Measurements from ENCODE around the gene ESYT2. TPM values are rescaled to one million over a fixed set of nuclear protein-coding genes. Genes with fewer than 3 reads are reported as not detected.
A peak's percentile ranks its signal among the peaks of the same experiment; 100 is the strongest.

ESYT2 gene
- total RNA-seq, 1 experiment from 2014 or later = 162 TPM

GRCh38 chr7:158850545-158851102, 21.3 kb upstream of the ESYT2 start:
- H3K27me3 ChIP-seq (ENCODE audit: insufficient read depth, low read depth) = no peaks in the 10 kb centered on the region
- TF ChIP-seq EZH2 (IDR thresholded peaks at IDR 0.05; ENCODE audit: low read depth) = no peak
- TF ChIP-seq CTCF (conservative IDR thresholded peaks at IDR 0.05) = no peak
- intact Hi-C loops (cut with micrococcal nuclease; ENCODE audit: unreplicated experiment) = no loop called here
- H2AFZ ChIP-seq = no peak overlapping the region
- POLR2A ChIA-PET (ENCODE audit: unreplicated experiment) = no interaction called here
- H3F3A ChIP-seq (ENCODE audit: insufficient read depth, low read depth) = no peaks in the 10 kb centered on the region
- no peak overlapping the region for H3K4me3 ChIP-seq
- no peak overlapping the region for H3K27ac ChIP-seq
- H3K4me1 ChIP-seq (replicated peaks; ENCODE audit: insufficient read depth) = peaks cover 5% of the 10 kb centered on the region; the same call in 1 of the 2 replicates
- no peak for DNase-seq
- H3K36me3 ChIP-seq (ENCODE audit: low read depth) = no peaks in the 10 kb centered on the region
- no peaks in the 10 kb centered on the region for H3K79me2 ChIP-seq (ENCODE audit: low read depth)
- no peaks in the 10 kb centered on the region for H4K20me1 ChIP-seq (ENCODE audit: insufficient read depth)
- no peak overlapping the region for H3K4me2 ChIP-seq
- H3K9me3 ChIP-seq (ENCODE audit: insufficient read depth, low read depth) = peaks cover 9% of the 10 kb centered on the region
- CTCF ChIA-PET = no interaction called here
- no TSS peak for BruUV-seq (replicated peaks)
- H3K9me2 ChIP-seq (ENCODE audit: insufficient read depth) = no peaks in the 10 kb centered on the region

DNA sequence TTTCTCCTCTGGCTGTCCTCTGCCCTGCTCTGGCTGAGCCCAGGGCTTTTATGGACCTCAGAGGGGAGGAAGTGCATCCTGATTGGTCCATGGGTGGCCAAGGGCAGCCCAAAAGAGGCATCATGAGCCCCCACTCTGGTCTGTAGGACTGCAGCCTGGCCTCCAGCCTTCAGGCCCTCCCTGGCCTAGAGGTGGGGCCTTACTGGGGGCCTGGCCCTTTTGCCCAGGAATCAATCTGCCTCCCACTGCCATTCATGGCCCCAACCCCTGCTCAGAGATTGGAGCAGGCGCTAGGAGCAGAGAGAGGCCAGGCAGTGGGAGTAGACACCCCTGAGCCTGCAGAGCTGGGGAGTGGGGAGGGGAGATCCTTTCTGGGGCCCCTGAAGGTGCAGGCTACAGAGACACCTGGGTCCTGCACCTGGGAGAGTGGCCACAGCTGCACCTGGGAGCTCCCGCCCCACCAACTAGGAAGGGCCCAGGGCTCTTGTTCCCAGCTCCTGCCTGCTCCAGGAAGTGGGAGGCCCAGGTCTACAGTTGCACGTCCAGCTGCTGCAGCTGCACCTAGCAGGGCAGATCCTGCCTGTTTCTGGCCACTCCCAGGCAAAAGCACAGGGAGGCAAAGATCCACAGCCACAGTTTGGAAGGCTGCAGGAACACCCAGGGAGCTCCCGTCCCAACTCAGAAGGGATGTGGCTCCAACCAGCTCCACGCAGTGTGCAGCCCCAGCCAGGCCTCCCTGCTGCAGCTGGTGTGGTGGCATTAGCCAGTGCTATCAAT, 20.6 kb upstream of the ESYT2 start:
- DNase-seq = peak in 1 of 2 experiments; percentile 44
- Histone ChIP-seq H3K79me2 (ENCODE audit: low read depth) (no peaks in the 10 kb centered on the region), H3F3A (ENCODE audit: insufficient read depth, low read depth) (no peaks in the 10 kb centered on the region), H3K27ac (no peak overlapping the region), H3K9me3 (ENCODE audit: insufficient read depth, low read depth) (peaks cover 15% of the 10 kb centered on the region), H3K36me3 (ENCODE audit: low read depth) (no peaks in the 10 kb centered on the region), H3K9me2 (ENCODE audit: insufficient read depth) (no peaks in the 10 kb centered on the region), H4K20me1 (ENCODE audit: insufficient read depth) (no peaks in the 10 kb centered on the region), H3K4me1 (replicated peaks; ENCODE audit: insufficient read depth) (no peaks in the 10 kb centered on the region), H3K4me3 (no peak overlapping the region), H2AFZ (no peak overlapping the region), H3K27me3 (ENCODE audit: insufficient read depth, low read depth) (no peaks in the 10 kb centered on the region), H3K4me2 (no peak overlapping the region)
- ChIA-PET POLR2A (ENCODE audit: unreplicated experiment) (no interaction called here), CTCF (no interaction called here)
- BruUV-seq (replicated peaks) = no TSS peak
- intact Hi-C loops (cut with micrococcal nuclease; ENCODE audit: unreplicated experiment) = no loop called here
- TF ChIP-seq CTCF (conservative IDR thresholded peaks at IDR 0.05) (no peak), EZH2 (IDR thresholded peaks at IDR 0.05; ENCODE audit: low read depth) (no peak)

DNA sequence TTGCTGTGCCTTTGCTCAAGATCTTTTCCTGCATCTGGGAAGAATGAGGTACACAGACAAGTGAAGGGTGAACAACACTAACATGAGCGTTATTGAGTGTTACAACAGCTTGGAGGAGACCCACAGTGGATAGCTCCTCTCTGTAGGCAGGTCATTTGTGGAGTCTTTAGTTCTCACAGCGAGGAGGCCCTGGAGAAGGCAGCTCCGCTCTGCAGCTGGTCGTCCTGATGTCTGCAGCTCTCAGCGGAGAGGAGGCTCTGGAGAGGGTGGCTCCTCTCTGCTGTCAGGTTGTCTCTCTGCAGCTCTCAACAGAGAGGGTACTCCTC, 20.1 kb upstream of the ESYT2 start:
- H3K79me2 ChIP-seq (ENCODE audit: low read depth) = no peaks in the 10 kb centered on the region
- DNase-seq = no peak
- no peaks in the 10 kb centered on the region for H3K36me3 ChIP-seq (ENCODE audit: low read depth)
- H3K9me3 ChIP-seq (ENCODE audit: insufficient read depth, low read depth) = peaks cover 16% of the 10 kb centered on the region
- H3K27me3 ChIP-seq (ENCODE audit: insufficient read depth, low read depth) = no peaks in the 10 kb centered on the region
- no peaks in the 10 kb centered on the region for H3F3A ChIP-seq (ENCODE audit: insufficient read depth, low read depth)
- H3K9me2 ChIP-seq (ENCODE audit: insufficient read depth) = no peaks in the 10 kb centered on the region
- BruUV-seq (replicated peaks) = no TSS peak
- no peak overlapping the region for H3K4me2 ChIP-seq
- H3K4me3 ChIP-seq = no peak overlapping the region
- no peaks in the 10 kb centered on the region for H4K20me1 ChIP-seq (ENCODE audit: insufficient read depth)
- ChIA-PET CTCF (no interaction called here), POLR2A (ENCODE audit: unreplicated experiment) (no interaction called here)
- H3K27ac ChIP-seq = no peak overlapping the region
- no peaks in the 10 kb centered on the region for H3K4me1 ChIP-seq (replicated peaks; ENCODE audit: insufficient read depth)
- no peak overlapping the region for H2AFZ ChIP-seq
- TF ChIP-seq EZH2 (IDR thresholded peaks at IDR 0.05; ENCODE audit: low read depth) = no peak
- TF ChIP-seq CTCF (conservative IDR thresholded peaks at IDR 0.05) = no peak
- intact Hi-C loops (cut with micrococcal nuclease; ENCODE audit: unreplicated experiment) = no loop called here
